Measurements from ENCODE around the gene NFAT5.
"Not testable (repeated sequence)": the region's sequence is repeated elsewhere in the genome, so short reads cannot be mapped to it uniquely, and the experiment has no call there.

NFAT5 gene

GRCh38 chr16:69595127-69596036 is 29.6 kb downstream of the NFAT5 start:
- DNase-seq (ENCODE audit: low read depth in 2 of 2), result no peak

GRCh38 chr16:69596801-69597200 is 31.0 kb downstream of the NFAT5 start:
- DNase-seq (ENCODE audit: low read depth in 2 of 2), result no peak

GRCh38 chr16:69598045-69598444 is 32.3 kb downstream of the NFAT5 start:
- DNase-seq (ENCODE audit: low read depth in 2 of 2), result no peak

- no peak for DNase-seq (ENCODE audit: low read depth in 2 of 2)
Measured at GRCh38 chr16:69599731-69600130, 34.0 kb downstream of the NFAT5 start.

GRCh38 chr16:69600202-69600601 is 34.4 kb downstream of the NFAT5 start:
- DNase-seq (ENCODE audit: low read depth in 2 of 2), result no peak

GRCh38 chr16:69601250-69601649 is 35.5 kb downstream of the NFAT5 start:
- DNase-seq (ENCODE audit: low read depth in 2 of 2), result no peak

- no peak for DNase-seq (ENCODE audit: low read depth in 2 of 2)
Measured at GRCh38 chr16:69606985-69607384, 41.2 kb downstream of the NFAT5 start.

- DNase-seq (ENCODE audit: low read depth in 2 of 2), result no peak
Measured at GRCh38 chr16:69607674-69608073, 41.9 kb downstream of the NFAT5 start.

GRCh38 chr16:69610356-69610755 is 44.6 kb downstream of the NFAT5 start:
- no peak for DNase-seq (ENCODE audit: low read depth in 2 of 2)

- no peak for DNase-seq (ENCODE audit: low read depth in 2 of 2)
Measured at GRCh38 chr16:69611103-69611640, 45.4 kb downstream of the NFAT5 start.

GRCh38 chr16:69613378-69614154 is 47.8 kb downstream of the NFAT5 start:
- DNase-seq (ENCODE audit: low read depth in 2 of 2), result no peak

GRCh38 chr16:69615528-69615927 is 49.8 kb downstream of the NFAT5 start:
- no peak for DNase-seq (ENCODE audit: low read depth in 2 of 2)

- no peak for DNase-seq (ENCODE audit: low read depth in 2 of 2)
Measured at GRCh38 chr16:69616082-69616481, 50.3 kb downstream of the NFAT5 start.

- DNase-seq (ENCODE audit: low read depth in 2 of 2), result no peak
Measured at GRCh38 chr16:69618307-69618706, 52.5 kb downstream of the NFAT5 start.

GRCh38 chr16:69618721-69619120 is 53.0 kb downstream of the NFAT5 start:
- no peak for DNase-seq (ENCODE audit: low read depth in 2 of 2)

- DNase-seq (ENCODE audit: low read depth in 2 of 2), result no peak
Measured at GRCh38 chr16:69619514-69619913, 53.7 kb downstream of the NFAT5 start.

GRCh38 chr16:69620573-69620972 is 54.8 kb downstream of the NFAT5 start:
- DNase-seq (ENCODE audit: low read depth in 2 of 2), result no peak

GRCh38 chr16:69621225-69621624 is 55.5 kb downstream of the NFAT5 start:
- DNase-seq (ENCODE audit: low read depth in 2 of 2), result no peak

- DNase-seq (ENCODE audit: low read depth in 2 of 2), result no peak
Measured at GRCh38 chr16:69626256-69626655, 60.5 kb downstream of the NFAT5 start.

- no peak for DNase-seq (ENCODE audit: low read depth in 2 of 2)
Measured at GRCh38 chr16:69632828-69633227, 67.1 kb downstream of the NFAT5 start.

GRCh38 chr16:69633375-69633774 is 67.6 kb downstream of the NFAT5 start:
- DNase-seq (ENCODE audit: low read depth in 2 of 2), result no peak

GRCh38 chr16:69636563-69637146 is 70.9 kb downstream of the NFAT5 start:
- DNase-seq (ENCODE audit: low read depth in 2 of 2), result not testable (repeated sequence)

All from stimulated activated CD4-positive, alpha-beta T cell treated with anti-CD3 and anti-CD28 coated beads, Interleukin-12 subunit alpha, Interleukin-12 subunit beta, amount 100 ng/mL, for 24 hours (primary cell).